Dermis lymphatic vessel endothelial cell (primary cell): Measurements from ENCODE around the gene TLCD1. TPM values are rescaled to one million over a fixed set of nuclear protein-coding genes. Genes with fewer than 3 reads are reported as not detected.

Source experiments
- total RNA-seq: library from RNA; depleted of rRNA; stranded (reverse); fragments of >200 nt; gene quantifications from 2 replicates; pipeline ENCODE4 v1.2.1, GENCODE V29; 2014

TLCD1 gene
- total RNA-seq, result 0.34 and 1.2 TPM in 2 replicates

GRCh38 chr17:28726226-28726626 lies at the start of gene TLCD1:
TSS of gene TLCD1 (minus strand) at chr17:28726233. CDS start at chr17:28726097, 136 bp downstream.

GRCh38 chr17:28743243-28744103 lies 17.4 kb upstream of the TLCD1 start, which contains the start of gene TRAF4:
TSS of gene TRAF4 (plus strand) at chr17:28744011. CDS start at chr17:28744113, 102 bp downstream.

DNA sequence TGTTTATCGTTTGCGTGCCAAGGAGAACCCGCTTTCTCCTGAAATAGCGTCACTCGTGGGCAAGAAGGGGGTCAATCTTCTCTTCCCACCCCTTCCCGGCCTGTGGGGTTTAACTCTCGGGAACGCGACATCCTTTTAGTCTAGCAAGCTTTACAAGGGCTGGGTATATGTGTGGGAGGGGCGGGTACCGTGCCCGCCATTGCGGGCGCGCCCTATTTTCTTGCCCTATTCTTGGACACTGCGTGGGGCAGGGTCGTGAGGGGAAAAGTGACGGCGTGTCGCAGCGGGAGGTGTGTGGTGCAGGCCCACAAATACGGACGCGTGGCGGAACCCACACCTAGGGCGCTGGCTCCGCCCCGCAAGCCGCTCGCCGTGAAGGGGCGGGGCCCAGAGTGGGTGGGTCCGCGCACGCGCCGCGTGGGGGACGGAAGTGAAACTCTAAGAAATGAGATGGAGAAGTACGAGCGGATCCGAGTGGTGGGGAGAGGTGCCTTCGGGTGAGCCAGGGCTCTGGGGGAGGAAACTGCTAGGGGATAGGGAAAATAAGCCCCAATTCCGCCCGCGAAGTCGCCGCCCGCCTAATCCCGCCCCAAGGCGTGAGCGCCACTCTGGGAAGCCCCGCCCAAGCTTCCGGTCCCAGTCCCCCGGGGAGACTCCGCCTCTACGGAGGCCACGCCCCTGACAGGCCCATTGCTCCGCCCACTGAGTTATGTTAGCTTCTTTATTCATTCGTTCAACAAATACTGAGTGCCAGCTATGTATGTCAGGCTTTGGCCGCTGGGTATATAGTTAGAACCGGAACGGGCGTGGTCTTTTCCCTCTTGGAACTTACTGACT lies 2.5 kb upstream of the TLCD1 start, which contains the start of gene NEK8:
Gene NEK8, plus strand, starts transcription at position 425 of the 837 bp plus-strand sequence. Its CDS starts 26 bp downstream, at position 451.

GRCh38 chr17:28717578-28718332 lies 8.3 kb downstream of the TLCD1 start, which contains the start of gene RAB34:
TSS of gene RAB34 (minus strand) at chr17:28717868. CDS start at chr17:28717266, 602 bp downstream.

DNA sequence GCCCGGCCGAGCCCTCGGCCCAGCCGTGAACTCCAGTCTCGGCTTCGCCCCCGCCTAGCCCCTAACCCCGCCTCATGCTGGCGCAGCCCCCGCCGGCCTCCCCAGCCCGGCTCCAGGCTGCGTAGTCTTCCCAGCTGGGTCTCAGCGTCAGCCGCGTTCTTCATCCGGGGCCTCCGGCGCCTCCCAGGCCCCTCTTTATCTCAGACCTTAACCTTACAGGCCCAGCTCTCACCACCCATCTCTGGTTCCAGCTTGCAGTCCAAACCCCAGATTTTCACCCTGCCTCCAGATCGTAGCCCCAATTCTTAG lies 14.4 kb downstream of the TLCD1 start, which contains the start of gene PROCA1:
Gene PROCA1, minus strand, starts transcription at position 166 of the 309 bp plus-strand sequence. CDS start 228 bp downstream, outside the sequence.

Other genes with a start within 250 kb of the TLCD1 start
- gene FOXN1, start 219.9 kb downstream of the TLCD1 start, total RNA-seq, result not detected in 2 replicates
- gene UNC119, start 173.6 kb downstream of the TLCD1 start, total RNA-seq, result 22.3 and 26.1 TPM in 2 replicates
- 46.5 and 48.9 TPM in 2 replicates for gene PIGS, start 154.7 kb downstream of the TLCD1 start, total RNA-seq
- gene ALDOC, start 149.3 kb downstream of the TLCD1 start, total RNA-seq, result 19.2 and 25.2 TPM in 2 replicates
- 5.4 and 6.0 TPM in 2 replicates for gene SPAG5, start 127.2 kb downstream of the TLCD1 start, total RNA-seq
- gene RSKR, start 112.0 kb downstream of the TLCD1 start, total RNA-seq, result 2.6 and 3.3 TPM in 2 replicates
- gene BLTP2, start 81.1 kb downstream of the TLCD1 start, total RNA-seq, result 129 and 154 TPM in 2 replicates
- gene SDF2, start 64.3 kb downstream of the TLCD1 start, total RNA-seq, result 68.0 and 80.6 TPM in 2 replicates
- 43.7 and 50.7 TPM in 2 replicates for gene SUPT6H, start 64.0 kb downstream of the TLCD1 start, total RNA-seq
- gene PROCA1, start 14.3 kb downstream of the TLCD1 start, total RNA-seq, result 0.22 and 0.26 TPM in 2 replicates
- gene RAB34, start 8.4 kb downstream of the TLCD1 start, total RNA-seq, result 12.1 and 27.4 TPM in 2 replicates
- gene RPL23A, start 6.2 kb downstream of the TLCD1 start, total RNA-seq, result 614 and 651 TPM in 2 replicates
- 1.6 and 2.0 TPM in 2 replicates for gene NEK8, start 2.6 kb upstream of the TLCD1 start, total RNA-seq
- gene TRAF4, start 17.8 kb upstream of the TLCD1 start, total RNA-seq, result 21.0 and 24.1 TPM in 2 replicates
- 6.0 and 7.9 TPM in 2 replicates for gene FAM222B, start 116.6 kb upstream of the TLCD1 start, total RNA-seq
- 26.0 and 26.2 TPM in 2 replicates for gene ERAL1, start 128.8 kb upstream of the TLCD1 start, total RNA-seq
- gene FLOT2, start 171.5 kb upstream of the TLCD1 start, total RNA-seq, result 72.4 and 109 TPM in 2 replicates
- 6.9 and 14.2 TPM in 2 replicates for gene DHRS13, start 176.8 kb upstream of the TLCD1 start, total RNA-seq
- gene PHF12, start 225.3 kb upstream of the TLCD1 start, total RNA-seq, result 5.2 and 9.5 TPM in 2 replicates